ENCODE results near the gene NFASC.

The NFASC gene

GRCh38 chr1:204988196-204988595 lies 117.5 kb downstream of the NFASC start:
- no peak for DNase-seq

- peak; percentile 77 for DNase-seq
These were observed 118.8 kb downstream of the NFASC start for GRCh38 chr1:204989266-204990058.

- DNase-seq: no peak
These were observed 119.5 kb downstream of the NFASC start for GRCh38 chr1:204990059-204990664.

GRCh38 chr1:204990721-204991341 lies 120.2 kb downstream of the NFASC start:
- DNase-seq: no peak

GRCh38 chr1:204991342-204991844 lies 120.7 kb downstream of the NFASC start:
- no peak for DNase-seq

- DNase-seq: peak; percentile 48
These were observed 121.7 kb downstream of the NFASC start for GRCh38 chr1:204992201-204992997.

- no peak for DNase-seq
These were observed 122.3 kb downstream of the NFASC start for GRCh38 chr1:204992998-204993314.

GRCh38 chr1:204994086-204994862 lies 123.6 kb downstream of the NFASC start:
- no peak for DNase-seq

GRCh38 chr1:204996981-204997380 lies 126.3 kb downstream of the NFASC start:
- no peak for DNase-seq

GRCh38 chr1:204997591-204998355 lies 127.1 kb downstream of the NFASC start:
- DNase-seq: no peak

- DNase-seq: no peak
These were observed 130.5 kb downstream of the NFASC start for GRCh38 chr1:205001162-205001561.

- DNase-seq: no peak
These were observed 132.0 kb downstream of the NFASC start for GRCh38 chr1:205002705-205003104.

- no peak for DNase-seq
These were observed 132.9 kb downstream of the NFASC start for GRCh38 chr1:205003358-205004131.

- peak; percentile 16 for DNase-seq
These were observed 133.7 kb downstream of the NFASC start for GRCh38 chr1:205004351-205004750.

GRCh38 chr1:205008896-205009295 lies 138.2 kb downstream of the NFASC start:
- DNase-seq: no peak

- DNase-seq: no peak
These were observed 139.0 kb downstream of the NFASC start for GRCh38 chr1:205009670-205010069.

- DNase-seq: no peak
These were observed 141.9 kb downstream of the NFASC start for GRCh38 chr1:205012391-205013140.

- DNase-seq: no peak
These were observed 143.2 kb downstream of the NFASC start for GRCh38 chr1:205013683-205014367.

- no peak for DNase-seq
These were observed 144.1 kb downstream of the NFASC start for GRCh38 chr1:205014783-205015182.

Measured in suppressor macrophage treated with lipopolysaccharide for 4 hours (primary cell).